Smooth muscle cell (in vitro differentiated cells): ENCODE measurements around the gene USP6. TPM values are rescaled to one million over a fixed set of nuclear protein-coding genes. Genes with fewer than 3 reads are reported as not detected.

Experiments used
- DNase-seq: peaks from one replicate; lab custom pipeline; 2025; ENCODE audit not compliant: unreplicated experiment; lab: John Stamatoyannopoulos, UW
- H2AFZ ChIP-seq: fragments of 200-600 bp; sonication (generic); 2 replicates; pipeline ENCODE4 v1.6.0; 2016; ENCODE audit warnings: antibody characterized with exemption, low read depth, mild to moderate bottlenecking
- H3F3A ChIP-seq: fragments of 200-600 bp; sonication (generic); 2 replicates; pipeline ENCODE4 v1.6.0; 2017; ENCODE audit warnings: antibody characterized with exemption, low read depth
- H3K27ac ChIP-seq: fragments of 200-600 bp; sonication (generic); 2 replicates; pipeline ENCODE4 v1.5.1; 2016; ENCODE audit warnings: low read depth, mild to moderate bottlenecking
- H3K27me3 ChIP-seq: fragments of 200-600 bp; sonication (generic); 2 replicates; pipeline ENCODE4 v1.6.1; 2016; ENCODE audit warnings: low read depth, mild to moderate bottlenecking
- H3K36me3 ChIP-seq: fragments of 200-600 bp; sonication (generic); 2 replicates; pipeline ENCODE4 v1.5.1; 2016; ENCODE audit warnings: low read depth
- H3K4me1 ChIP-seq: fragments of 200-600 bp; sonication (generic); 2 replicates; pipeline ENCODE4 v1.5.1; 2016; ENCODE audit warnings: low read depth
- H3K4me2 ChIP-seq: fragments of 200-600 bp; sonication (generic); 2 replicates; pipeline ENCODE4 v1.6.0; 2016; ENCODE audit warnings: mild to moderate bottlenecking
- H3K4me3 ChIP-seq: fragments of 200-600 bp; sonication (generic); 2 replicates; pipeline ENCODE4 v1.5.1; 2016; ENCODE audit warnings: mild to moderate bottlenecking
- H3K79me2 ChIP-seq: fragments of 200-600 bp; sonication (generic); 2 replicates; pipeline ENCODE4 v1.6.0; 2016; ENCODE audit warnings: low read depth, mild to moderate bottlenecking
- H3K9ac ChIP-seq: fragments of 200-600 bp; sonication (generic); 2 replicates; pipeline ENCODE4 v1.6.0; 2016; ENCODE audit warnings: low read depth
- H3K9me3 ChIP-seq: fragments of 200-600 bp; sonication (generic); replicated peaks from 2 replicates; pipeline ENCODE4 v1.5.1; 2016; ENCODE audit warnings: low read depth
- H4K20me1 ChIP-seq: fragments of 200-600 bp; sonication (generic); 2 replicates; pipeline ENCODE4 v1.6.0; 2016; ENCODE audit warnings: low read depth
- WGBS: methylation state at CpG from one replicate; pipeline ENCODE4 v1.1.7; 2016; ENCODE audit warnings: low lambda C conversion rate; 5-methylcytosine and 5-hydroxymethylcytosine counted together
- polyA plus RNA-seq: library from polyadenylated mRNA; unstranded; fragments of >200 nt; fragmentation: Nextera tagmentation; extraction: Ambion mirVana; gene quantifications from 2 replicates; pipeline ENCODE4 v1.2.1, GENCODE V29; 2016
- total RNA-seq: library from RNA; depleted of rRNA; stranded (reverse); fragments of >200 nt; gene quantifications from 2 replicates; pipeline ENCODE4 v1.2.3, GENCODE V29; 2014
- TF ChIP-seq, protein P1 (sequence below): fragments of 200-600 bp; sonication (generic); IDR thresholded peaks from 2 replicates; pipeline ENCODE4 v1.5.1; 2017; ENCODE audit warnings: borderline replicate concordance, mild to moderate bottlenecking, antibody characterized with exemption; ENCODE audit not compliant: insufficient read depth, poor library complexity, severe bottlenecking

The USP6 gene
- total and polyA plus RNA-seq, 2 experiments from 2014 or later: 0.09 TPM; not detected in 1

DNA sequence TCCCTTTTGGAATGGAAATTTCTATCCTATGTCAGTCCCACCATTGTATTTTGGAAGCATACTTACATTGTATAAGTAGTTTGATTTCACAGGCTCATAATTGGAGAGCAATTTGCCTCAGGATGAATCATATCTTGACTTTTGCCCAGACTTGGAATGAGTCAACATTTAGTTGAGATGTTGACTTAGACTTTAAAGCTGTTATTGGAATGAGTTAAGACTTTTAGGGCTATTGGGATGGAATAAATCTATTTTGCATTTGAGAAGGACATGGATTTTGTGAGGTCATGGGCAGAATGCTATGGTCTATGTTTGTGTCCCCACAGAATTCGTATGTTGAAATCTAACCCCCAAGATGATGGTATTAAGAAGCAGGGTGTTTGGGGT lies 88.1 kb downstream of the USP6 start:
- no peaks in the 10 kb centered on the region for H3K9me3 ChIP-seq
- H3K27me3 ChIP-seq: no peaks in the 10 kb centered on the region
- no peaks in the 10 kb centered on the region for H3K79me2 ChIP-seq
- H2AFZ ChIP-seq: no peak overlapping the region
- DNase-seq: no peak
- no peak overlapping the region for H3K27ac ChIP-seq
- no peaks in the 10 kb centered on the region for H3F3A ChIP-seq
- H3K36me3 ChIP-seq: no peaks in the 10 kb centered on the region
- no peaks in the 10 kb centered on the region for H4K20me1 ChIP-seq
- no peak overlapping the region for H3K4me2 ChIP-seq
- no peak overlapping the region for H3K4me3 ChIP-seq
- no peak overlapping the region for H3K9ac ChIP-seq
- WGBS: 96% methylated on average over 1 of the region's 1 CpG
- H3K4me1 ChIP-seq: no peaks in the 10 kb centered on the region
- TF ChIP-seq, protein P1, sequence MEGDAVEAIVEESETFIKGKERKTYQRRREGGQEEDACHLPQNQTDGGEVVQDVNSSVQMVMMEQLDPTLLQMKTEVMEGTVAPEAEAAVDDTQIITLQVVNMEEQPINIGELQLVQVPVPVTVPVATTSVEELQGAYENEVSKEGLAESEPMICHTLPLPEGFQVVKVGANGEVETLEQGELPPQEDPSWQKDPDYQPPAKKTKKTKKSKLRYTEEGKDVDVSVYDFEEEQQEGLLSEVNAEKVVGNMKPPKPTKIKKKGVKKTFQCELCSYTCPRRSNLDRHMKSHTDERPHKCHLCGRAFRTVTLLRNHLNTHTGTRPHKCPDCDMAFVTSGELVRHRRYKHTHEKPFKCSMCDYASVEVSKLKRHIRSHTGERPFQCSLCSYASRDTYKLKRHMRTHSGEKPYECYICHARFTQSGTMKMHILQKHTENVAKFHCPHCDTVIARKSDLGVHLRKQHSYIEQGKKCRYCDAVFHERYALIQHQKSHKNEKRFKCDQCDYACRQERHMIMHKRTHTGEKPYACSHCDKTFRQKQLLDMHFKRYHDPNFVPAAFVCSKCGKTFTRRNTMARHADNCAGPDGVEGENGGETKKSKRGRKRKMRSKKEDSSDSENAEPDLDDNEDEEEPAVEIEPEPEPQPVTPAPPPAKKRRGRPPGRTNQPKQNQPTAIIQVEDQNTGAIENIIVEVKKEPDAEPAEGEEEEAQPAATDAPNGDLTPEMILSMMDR: no peak

DNA sequence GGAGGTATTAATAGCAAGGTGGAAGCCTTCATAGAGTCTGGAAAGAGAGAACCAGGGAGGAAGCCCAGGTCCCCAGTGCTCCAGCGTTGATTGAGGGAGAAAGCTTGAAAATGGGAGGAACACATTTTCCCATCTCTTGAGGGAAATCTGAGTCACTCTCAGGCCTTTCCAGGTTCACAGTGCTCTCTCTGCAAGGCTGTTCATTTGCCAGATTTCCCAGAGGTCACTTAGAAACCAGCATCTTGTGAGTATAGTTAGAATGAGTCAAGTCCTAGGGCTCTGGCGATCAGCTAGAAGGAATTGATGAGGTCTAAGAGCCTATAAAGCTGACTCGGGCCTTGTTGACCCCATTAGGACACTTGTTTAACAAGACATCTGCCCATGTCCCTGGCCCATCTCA lies 93.6 kb downstream of the USP6 start:
- H2AFZ ChIP-seq: no peak overlapping the region
- H3K9ac ChIP-seq: no peak overlapping the region
- TF ChIP-seq, protein P1: no peak
- no peaks in the 10 kb centered on the region for H3K27me3 ChIP-seq
- no peak for DNase-seq
- H3K36me3 ChIP-seq: no peaks in the 10 kb centered on the region
- H4K20me1 ChIP-seq: no peaks in the 10 kb centered on the region
- no peaks in the 10 kb centered on the region for H3F3A ChIP-seq
- no peak overlapping the region for H3K4me2 ChIP-seq
- WGBS: 83% methylated on average over 3 of the region's 3 CpGs
- no peaks in the 10 kb centered on the region for H3K79me2 ChIP-seq
- H3K9me3 ChIP-seq: no peaks in the 10 kb centered on the region
- no peak overlapping the region for H3K27ac ChIP-seq
- no peaks in the 10 kb centered on the region for H3K4me1 ChIP-seq
- no peak overlapping the region for H3K4me3 ChIP-seq

DNA sequence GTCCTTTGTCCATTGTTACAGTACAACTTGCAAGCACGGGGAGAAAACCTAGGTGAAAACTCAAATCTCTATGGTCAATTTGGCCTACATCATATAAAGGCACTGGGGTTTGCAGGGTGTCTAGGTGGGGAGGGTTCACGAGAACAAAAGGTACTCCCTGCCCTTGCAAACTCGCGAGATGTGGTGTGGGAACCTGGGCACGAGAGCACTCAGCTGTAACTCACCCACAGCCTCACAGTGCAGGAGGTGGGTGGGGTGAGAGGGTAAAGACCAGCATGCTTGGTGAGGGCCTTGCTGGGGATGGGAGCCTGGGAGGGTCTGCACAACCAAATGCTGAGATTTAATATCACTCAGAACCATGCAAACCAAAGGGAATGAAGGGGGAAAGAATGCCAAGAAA lies 94.3 kb downstream of the USP6 start:
- Histone ChIP-seq H3F3A (no peaks in the 10 kb centered on the region), H3K9ac (no peak overlapping the region), H3K27ac (no peak overlapping the region), H3K27me3 (no peaks in the 10 kb centered on the region), H3K36me3 (no peaks in the 10 kb centered on the region), H3K4me1 (no peaks in the 10 kb centered on the region), H4K20me1 (no peaks in the 10 kb centered on the region), H2AFZ (no peak overlapping the region), H3K9me3 (no peaks in the 10 kb centered on the region), H3K4me3 (no peak overlapping the region), H3K4me2 (no peak overlapping the region), H3K79me2 (no peaks in the 10 kb centered on the region)
- WGBS: 87% methylated on average over 5 of the region's 5 CpGs
- TF ChIP-seq, protein P1: no peak
- no peak for DNase-seq

DNA sequence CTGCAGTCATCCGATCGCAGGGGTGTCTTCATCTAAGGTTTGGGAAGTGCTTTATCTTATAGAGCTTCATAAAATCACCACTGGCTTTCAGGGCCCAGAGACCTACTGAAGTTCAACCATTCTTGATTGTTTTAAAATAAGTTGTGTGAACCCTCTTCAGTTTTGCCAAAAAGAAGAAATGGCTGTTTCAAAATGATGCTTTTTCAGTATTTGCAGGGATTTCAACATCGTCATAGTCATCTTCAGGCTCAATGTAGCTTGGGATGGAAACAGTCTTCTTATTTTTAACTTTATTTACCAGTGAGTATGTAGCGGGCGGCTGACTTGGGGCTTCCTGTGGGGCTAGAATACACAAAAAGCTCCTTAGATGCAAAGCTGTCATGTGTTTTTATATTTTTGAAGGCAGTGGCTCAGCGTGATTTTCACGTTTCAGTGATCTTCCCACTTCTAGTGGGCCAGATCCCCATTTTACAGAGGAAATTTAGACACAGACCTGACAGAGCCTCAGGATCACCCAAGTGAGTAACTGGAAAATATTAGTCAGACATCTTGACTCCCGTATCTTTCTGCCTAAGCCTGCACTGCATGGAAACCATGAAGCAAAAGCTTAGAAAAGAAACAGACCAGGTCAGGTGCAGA lies 94.9 kb downstream of the USP6 start:
- Histone ChIP-seq H3F3A (no peaks in the 10 kb centered on the region), H2AFZ (no peak overlapping the region), H3K27me3 (no peaks in the 10 kb centered on the region), H3K9ac (no peak overlapping the region), H3K4me1 (no peaks in the 10 kb centered on the region), H3K9me3 (no peaks in the 10 kb centered on the region), H3K79me2 (no peaks in the 10 kb centered on the region), H3K27ac (no peak overlapping the region), H4K20me1 (no peaks in the 10 kb centered on the region), H3K4me2 (no peak overlapping the region), H3K36me3 (no peaks in the 10 kb centered on the region), H3K4me3 (no peak overlapping the region)
- WGBS: 81% methylated on average over 8 of the region's 8 CpGs
- no peak for DNase-seq
- TF ChIP-seq, protein P1: no peak
